GM06990 (cell line): ENCODE measurements around the gene MED27.
"Not testable (repeated sequence)": the region's sequence is repeated elsewhere in the genome, so short reads cannot be mapped to it uniquely, and the experiment has no call there.

ENCODE experiments used
- DNase-seq: peaks from one replicate; pipeline ENCODE4 v3.0.0-alpha.2; 2011; ENCODE audit not compliant: insufficient read length; ENCODE audit errors: extremely low read depth
- H3K27me3 ChIP-seq: replicated peaks from 2 replicates; pipeline ENCODE4 v1.6.0; 2011; ENCODE audit warnings: low read length; ENCODE audit not compliant: control insufficient read depth, insufficient read depth
- H3K36me3 ChIP-seq: 2 replicates; pipeline ENCODE4 v1.5.1; 2011; ENCODE audit warnings: low read length; ENCODE audit not compliant: control insufficient read depth, insufficient read depth
- H3K4me3 ChIP-seq: replicated peaks from 2 replicates; pipeline ENCODE4 v1.5.1; 2011; ENCODE audit warnings: low read depth, mild to moderate bottlenecking, control low read depth, low read length
- CTCF ChIP-seq: IDR thresholded peaks from 2 replicates; pipeline ENCODE4 v1.5.1; 2011; ENCODE audit warnings: low read length, control low read depth, mild to moderate bottlenecking, inconsistent platforms; ENCODE audit not compliant: insufficient read depth, poor library complexity, severe bottlenecking

The MED27 gene

GRCh38 chr9:132011896-132012295 is 67.8 kb downstream of the MED27 start:
- Histone ChIP-seq H3K4me3 (no peak overlapping the region), H3K27me3 (no peaks in the 10 kb centered on the region), H3K36me3 (peaks cover 2% of the 10 kb centered on the region; the same call in 1 of the 2 replicates)
- no peak for DNase-seq
- TF ChIP-seq CTCF = no peak

- H3K27me3 ChIP-seq = no peaks in the 10 kb centered on the region
- H3K4me3 ChIP-seq = no peak overlapping the region
- DNase-seq = no peak
- peaks cover 2% of the 10 kb centered on the region; the same call in 1 of the 2 replicates for H3K36me3 ChIP-seq
- no peak for TF ChIP-seq CTCF
Measured at GRCh38 chr9:132011309-132011708, 68.4 kb downstream of the MED27 start.

GRCh38 chr9:132010201-132010600 is 69.5 kb downstream of the MED27 start:
- H3K36me3 ChIP-seq, DNase-seq, H3K4me3 ChIP-seq, H3K27me3 ChIP-seq: not testable (repeated sequence)

GRCh38 chr9:132008855-132009812 is 70.5 kb downstream of the MED27 start:
- no peak for TF ChIP-seq CTCF
- no peak overlapping the region for H3K4me3 ChIP-seq
- no peak for DNase-seq
- no peaks in the 10 kb centered on the region for H3K27me3 ChIP-seq
- H3K36me3 ChIP-seq = peaks cover 2% of the 10 kb centered on the region; the same call in 1 of the 2 replicates

GRCh38 chr9:132008184-132008803 is 71.4 kb downstream of the MED27 start:
- Histone ChIP-seq H3K27me3 (no peaks in the 10 kb centered on the region), H3K4me3 (no peak overlapping the region), H3K36me3 (peaks cover 2% of the 10 kb centered on the region; the same call in 1 of the 2 replicates)
- no peak for DNase-seq
- TF ChIP-seq CTCF = no peak

GRCh38 chr9:132007371-132008025 is 72.2 kb downstream of the MED27 start:
- Histone ChIP-seq H3K27me3 (no peaks in the 10 kb centered on the region), H3K36me3 (no peaks in the 10 kb centered on the region), H3K4me3 (no peak overlapping the region)
- DNase-seq = no peak
- no peak for TF ChIP-seq CTCF
